GM13976 (cell line): ENCODE data around the gene GLIS1.

Source experiments
- DNase-seq: peaks from one replicate; pipeline ENCODE4 v3.0.0; 2012; ENCODE audit warnings: low spot score
- in situ Hi-C: fragments of 300-500 bp; cut with MboI; formaldehyde crosslinking; loops from one replicate; pipeline ENCODE4 v1.12.0; 2022; ENCODE audit warnings: low sequenced_read_pairs, mixed read lengths, inconsistent platforms; ENCODE audit not compliant: unreplicated experiment
- TF ChIP-seq, protein P1 (sequence below): IDR thresholded peaks from 2 replicates; pipeline ENCODE4 v1.5.1; 2012; ENCODE audit warnings: borderline replicate concordance, mild to moderate bottlenecking; ENCODE audit not compliant: insufficient read depth; ENCODE audit errors: extremely low read depth, missing control alignments, control extremely low read depth

The GLIS1 gene

GRCh38 chr1:53568540-53568939 lies 170.4 kb downstream of the GLIS1 start:
- DNase-seq: no peak
- in situ Hi-C loops: no loop called here
- TF ChIP-seq, protein P1, sequence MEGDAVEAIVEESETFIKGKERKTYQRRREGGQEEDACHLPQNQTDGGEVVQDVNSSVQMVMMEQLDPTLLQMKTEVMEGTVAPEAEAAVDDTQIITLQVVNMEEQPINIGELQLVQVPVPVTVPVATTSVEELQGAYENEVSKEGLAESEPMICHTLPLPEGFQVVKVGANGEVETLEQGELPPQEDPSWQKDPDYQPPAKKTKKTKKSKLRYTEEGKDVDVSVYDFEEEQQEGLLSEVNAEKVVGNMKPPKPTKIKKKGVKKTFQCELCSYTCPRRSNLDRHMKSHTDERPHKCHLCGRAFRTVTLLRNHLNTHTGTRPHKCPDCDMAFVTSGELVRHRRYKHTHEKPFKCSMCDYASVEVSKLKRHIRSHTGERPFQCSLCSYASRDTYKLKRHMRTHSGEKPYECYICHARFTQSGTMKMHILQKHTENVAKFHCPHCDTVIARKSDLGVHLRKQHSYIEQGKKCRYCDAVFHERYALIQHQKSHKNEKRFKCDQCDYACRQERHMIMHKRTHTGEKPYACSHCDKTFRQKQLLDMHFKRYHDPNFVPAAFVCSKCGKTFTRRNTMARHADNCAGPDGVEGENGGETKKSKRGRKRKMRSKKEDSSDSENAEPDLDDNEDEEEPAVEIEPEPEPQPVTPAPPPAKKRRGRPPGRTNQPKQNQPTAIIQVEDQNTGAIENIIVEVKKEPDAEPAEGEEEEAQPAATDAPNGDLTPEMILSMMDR: no peak

DNA sequence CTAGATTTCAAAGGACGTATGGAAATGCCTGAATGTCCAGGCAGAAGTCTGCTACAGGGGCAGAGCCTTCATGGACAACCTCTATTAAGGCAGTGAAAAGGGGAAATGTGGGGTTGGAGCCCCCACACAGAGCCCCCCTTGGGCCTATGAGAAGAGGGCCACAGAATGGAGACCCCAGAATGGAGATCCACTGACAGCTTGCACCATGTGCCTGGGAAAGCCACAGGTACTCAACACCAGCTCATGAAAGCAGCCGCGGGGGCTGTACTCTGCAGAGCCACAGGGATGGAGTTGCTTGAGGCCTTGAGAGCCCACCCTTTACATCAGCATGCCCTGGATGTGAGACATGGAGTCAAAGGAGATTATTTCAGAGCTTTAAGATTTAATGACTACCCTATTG lies 171.1 kb downstream of the GLIS1 start:
- TF ChIP-seq, protein P1: no peak
- no peak for DNase-seq
- in situ Hi-C loops: no loop called here

- TF ChIP-seq, protein P1: no peak
- in situ Hi-C loops: no loop called here
- no peak for DNase-seq
Measured at GRCh38 chr1:53567450-53567849, 171.5 kb downstream of the GLIS1 start.

GRCh38 chr1:53563611-53564010 lies 175.4 kb downstream of the GLIS1 start:
- in situ Hi-C loops: no loop called here
- TF ChIP-seq, protein P1: no peak
- no peak for DNase-seq

DNA sequence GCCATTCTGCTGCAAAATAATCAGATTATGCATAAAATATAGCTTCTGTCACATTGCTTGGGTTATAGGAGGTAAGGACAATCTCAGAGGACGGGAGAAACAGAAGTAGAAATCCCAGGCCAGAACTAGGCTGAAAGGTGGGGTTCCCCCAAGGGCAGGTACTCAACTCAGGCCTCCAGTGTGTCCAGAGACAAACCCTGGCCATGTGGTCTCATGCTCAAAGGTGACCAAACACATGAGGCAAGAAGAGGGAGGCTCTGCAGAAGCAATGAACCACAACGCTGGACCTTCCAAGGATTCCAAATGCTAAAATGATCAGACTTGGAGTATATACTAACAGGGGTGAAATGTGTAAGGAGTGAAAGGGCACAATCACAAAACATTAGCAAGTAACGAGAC lies 176.0 kb downstream of the GLIS1 start:
- no peak for DNase-seq
- TF ChIP-seq, protein P1: no peak
- in situ Hi-C loops: no loop called here

- TF ChIP-seq, protein P1: no peak
- DNase-seq: no peak
- in situ Hi-C loops: no loop called here
Measured at GRCh38 chr1:53562291-53562980, 176.5 kb downstream of the GLIS1 start.

DNA sequence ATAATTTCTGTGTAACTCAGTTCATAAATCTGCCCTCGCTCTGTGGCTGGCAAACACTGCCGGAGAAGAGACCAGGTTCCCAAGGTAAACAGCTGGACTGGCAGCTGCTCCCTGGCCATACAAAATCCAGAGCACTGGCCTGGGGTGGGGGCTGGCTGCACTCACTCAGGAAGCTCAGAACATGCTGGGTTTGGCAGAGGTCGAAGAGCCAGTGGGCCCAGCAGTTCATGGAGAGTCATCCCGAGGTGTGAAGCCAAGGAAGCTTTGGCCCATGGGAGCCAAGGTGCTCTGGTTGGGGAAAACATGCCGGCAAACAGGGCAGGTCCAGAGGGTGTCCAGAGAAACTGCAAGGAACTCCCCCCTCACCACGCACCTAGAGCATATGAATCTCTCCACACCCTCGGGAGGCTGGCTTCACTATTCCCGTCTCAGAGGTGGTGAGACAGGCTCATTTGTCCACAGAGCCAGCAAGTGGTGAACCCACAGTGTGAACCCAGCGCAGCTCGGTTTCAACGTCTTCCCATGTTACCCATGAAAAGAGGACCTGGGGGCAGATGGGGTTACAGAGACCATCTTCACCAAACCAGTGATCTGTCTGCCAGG lies 177.4 kb downstream of the GLIS1 start:
- in situ Hi-C loops: no loop called here
- no peak for DNase-seq
- TF ChIP-seq, protein P1: no peak
